HepG2 (cell line): ENCODE results near the gene CHRD. TPM values are rescaled to one million over a fixed set of nuclear protein-coding genes. Genes with fewer than 3 reads are reported as not detected.

ENCODE experiments used
- AKAP8 ChIP-seq: sonication (generic); formaldehyde crosslinking; IDR thresholded peaks from 2 replicates; pipeline ENCODE4 v1.5.1; 2020; ENCODE audit warnings: mild to moderate bottlenecking, missing genetic modification reagents
- CBX1 ChIP-seq: IDR thresholded peaks from one replicate; pipeline ENCODE4 v1.6.1; 2016; ENCODE audit warnings: antibody characterized with exemption, low read depth
- FOXA1 ChIP-seq, 2 experiments: fragments of 450-650 bp in 1 of 2; sonication (generic) in 1 of 2; formaldehyde crosslinking in 1 of 2; IDR thresholded peaks; 2 replicates each; pipeline versions ENCODE4 v1.4.0 to v1.6.1; 2016 to 2020; ENCODE audit warnings: missing genetic modification reagents in 1 of 2
- HMG20B ChIP-seq: conservative IDR thresholded peaks from 2 replicates; pipeline ENCODE4 v1.6.1; 2016; ENCODE audit warnings: missing genetic modification reagents, missing compliant biosample characterization
- HNRNPK ChIP-seq: fragments of 200-400 bp; formaldehyde crosslinking; IDR thresholded peaks from 2 replicates; pipeline ENCODE4 v1.6.1; 2018; ENCODE audit warnings: low read length, low read depth, moderate library complexity, mild to moderate bottlenecking; ENCODE audit not compliant: poor library complexity, severe bottlenecking
- HNRNPUL1 ChIP-seq: fragments of 200-400 bp; formaldehyde crosslinking; IDR thresholded peaks from 2 replicates; pipeline ENCODE4 v1.6.1; 2017; ENCODE audit warnings: low read depth, mild to moderate bottlenecking, low read length, moderate library complexity
- NFE2 ChIP-seq: sonication (generic); formaldehyde crosslinking; IDR thresholded peaks from 2 replicates; pipeline ENCODE4 v1.4.0; 2020; ENCODE audit warnings: missing genetic modification reagents
- NFKBIZ ChIP-seq: IDR thresholded peaks from 2 replicates; pipeline ENCODE4 v1.6.1; 2018; ENCODE audit warnings: missing genetic modification reagents, missing compliant biosample characterization
- SNRNP70 ChIP-seq: fragments of 200-400 bp; formaldehyde crosslinking; IDR thresholded peaks from 2 replicates; pipeline ENCODE4 v1.6.1; 2017; ENCODE audit warnings: mild to moderate bottlenecking, low read depth, low read length, moderate library complexity
- SP4 ChIP-seq: sonication (generic); formaldehyde crosslinking; IDR thresholded peaks from 2 replicates; pipeline ENCODE4 v1.8.1; 2023; ENCODE audit warnings: mild to moderate bottlenecking, missing genetic modification reagents
- U2AF2 ChIP-seq: fragments of 200-400 bp; formaldehyde crosslinking; IDR thresholded peaks from 2 replicates; pipeline ENCODE4 v1.6.1; 2017; ENCODE audit warnings: low read depth, mild to moderate bottlenecking, low read length
- ZNF296 ChIP-seq: sonication (generic); formaldehyde crosslinking; conservative IDR thresholded peaks from 2 replicates; pipeline ENCODE4 v1.5.0; 2020; ENCODE audit warnings: mild to moderate bottlenecking, missing genetic modification reagents
- ZNF354B ChIP-seq: sonication (generic); formaldehyde crosslinking; IDR thresholded peaks from 2 replicates; pipeline ENCODE4 v1.8.0; 2022; ENCODE audit warnings: mild to moderate bottlenecking, missing genetic modification reagents
- ZNF451 ChIP-seq: sonication (generic); formaldehyde crosslinking; IDR thresholded peaks from 2 replicates; pipeline ENCODE4 v1.5.0; 2020; ENCODE audit warnings: mild to moderate bottlenecking, missing genetic modification reagents
- ZNF572 ChIP-seq: sonication (generic); formaldehyde crosslinking; IDR thresholded peaks from 2 replicates; pipeline ENCODE4 v1.5.1; 2020; ENCODE audit warnings: mild to moderate bottlenecking, missing genetic modification reagents
- ZNF839 ChIP-seq: sonication (generic); formaldehyde crosslinking; IDR thresholded peaks from 2 replicates; pipeline ENCODE4 v1.4.0; 2020; ENCODE audit warnings: missing genetic modification reagents, mild to moderate bottlenecking, borderline replicate concordance
- ZNF883 ChIP-seq: sonication (generic); formaldehyde crosslinking; IDR thresholded peaks from 2 replicates; pipeline ENCODE4 v1.5.1; 2020; ENCODE audit warnings: mild to moderate bottlenecking, missing genetic modification reagents; ENCODE audit errors: not compliant biosample characterization
- polyA plus RNA-seq, 8 experiments: library from polyadenylated mRNA; depleted of rRNA in 3 of 8; stranded (reverse) in 7 of 8; unstranded in 1 of 8; fragments of >200 nt; fragmentation: Illumina TruSeq in 4 of 8; extraction: Trizol in 4 of 8; gene quantifications; 2 replicates each; pipeline versions ENCODE4 v1.2.1 to v1.2.3, GENCODE V29; 2011 to 2016; ENCODE audit warnings: low read depth in 4 of 8, missing spikeins in 1 of 8, mixed read lengths in 1 of 8; ENCODE audit not compliant: insufficient read depth in 1 of 8
- total RNA-seq, 5 experiments: library from RNA; depleted of rRNA; stranded (reverse); fragments of >200 nt; fragmentation: Illumina TruSeq; extraction: Trizol; gene quantifications; 2 replicates each; pipeline ENCODE4 v1.2.3, GENCODE V29; 2016; ENCODE audit warnings: low read depth in 1 of 5
- TF ChIP-seq, protein P1 (sequence below): IDR thresholded peaks from 2 replicates; pipeline ENCODE4 v1.6.1; 2016; ENCODE audit warnings: control low read depth
- TF ChIP-seq, protein P2 (sequence below): sonication (generic); formaldehyde crosslinking; IDR thresholded peaks from 2 replicates; pipeline ENCODE4 v1.8.1; 2023; ENCODE audit warnings: mild to moderate bottlenecking, inconsistent platforms, moderate library complexity, missing genetic modification reagents, borderline replicate concordance
- TF ChIP-seq, protein P3 (sequence below): sonication (generic); formaldehyde crosslinking; IDR thresholded peaks from 2 replicates; pipeline ENCODE4 v1.5.0; 2020; ENCODE audit warnings: missing genetic modification reagents
- TF ChIP-seq, protein P4 (sequence below): sonication (generic); formaldehyde crosslinking; IDR thresholded peaks from 2 replicates; pipeline ENCODE4 v1.4.0; 2020; ENCODE audit warnings: missing genetic modification reagents

CHRD gene
- total and polyA plus RNA-seq, 2 of the 13 experiments (the other 11 are each of a cell fraction or from before 2014, with no cell fraction given): 22.2 to 35.2 TPM

DNA sequence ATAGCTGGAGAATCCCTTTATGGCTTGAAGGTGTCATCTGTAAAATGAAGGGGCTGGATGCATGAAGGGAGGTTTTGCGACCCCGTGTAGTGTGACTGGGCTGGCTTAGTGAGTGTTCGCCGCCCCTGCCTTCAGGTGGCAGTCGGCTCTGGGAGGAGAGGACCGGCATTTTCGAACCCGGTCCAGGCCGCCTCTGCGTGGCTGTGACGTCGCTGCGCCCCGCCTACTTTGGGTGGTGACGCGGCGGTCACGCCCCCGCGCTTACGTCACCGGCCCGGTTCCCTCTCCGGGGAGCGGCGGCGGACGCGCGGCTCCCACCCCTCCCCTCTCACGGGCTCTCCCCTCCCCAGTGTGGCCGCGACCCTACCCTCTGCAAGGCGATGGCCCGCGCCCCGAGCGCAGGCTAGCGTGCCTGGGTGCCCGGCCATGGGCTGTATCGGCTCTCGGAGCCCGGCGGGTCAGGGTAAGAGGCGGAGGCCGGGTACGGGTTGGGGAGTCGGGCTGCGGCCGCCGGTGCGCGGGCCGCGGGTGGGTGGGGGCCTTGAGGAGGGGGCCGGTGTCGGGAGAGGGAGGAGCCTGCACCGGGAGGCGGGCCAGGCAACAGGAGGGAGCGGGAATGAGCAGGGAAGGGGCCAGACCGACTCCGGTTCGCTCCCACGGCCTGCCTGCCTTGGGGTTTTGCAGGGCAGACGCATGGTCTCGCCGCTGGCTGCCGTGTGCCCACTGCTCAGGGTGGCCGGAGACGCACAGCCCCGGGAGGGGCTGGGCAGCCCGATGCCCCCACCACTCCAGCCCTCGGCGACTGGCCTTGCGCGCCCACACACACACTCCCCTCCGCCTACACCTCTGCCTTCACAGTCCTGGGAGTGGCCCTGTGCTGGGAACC, 44.0 kb upstream of the CHRD start (continued):
- TF ChIP-seq, protein P1, sequence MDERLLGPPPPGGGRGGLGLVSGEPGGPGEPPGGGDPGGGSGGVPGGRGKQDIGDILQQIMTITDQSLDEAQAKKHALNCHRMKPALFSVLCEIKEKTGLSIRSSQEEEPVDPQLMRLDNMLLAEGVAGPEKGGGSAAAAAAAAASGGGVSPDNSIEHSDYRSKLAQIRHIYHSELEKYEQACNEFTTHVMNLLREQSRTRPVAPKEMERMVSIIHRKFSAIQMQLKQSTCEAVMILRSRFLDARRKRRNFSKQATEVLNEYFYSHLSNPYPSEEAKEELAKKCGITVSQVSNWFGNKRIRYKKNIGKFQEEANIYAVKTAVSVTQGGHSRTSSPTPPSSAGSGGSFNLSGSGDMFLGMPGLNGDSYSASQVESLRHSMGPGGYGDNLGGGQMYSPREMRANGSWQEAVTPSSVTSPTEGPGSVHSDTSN: no peak
- TF ChIP-seq ZNF572 (CRISPR knock-in tag) (no peak), CBX1 (no peak), U2AF2 (no peak), ZNF883 (CRISPR knock-in tag) (peak; percentile 58), HNRNPK (peak; percentile 89), NFE2 (CRISPR knock-in tag) (no peak), ZNF839 (CRISPR knock-in tag) (0 out of 2 replicates have a peak, but pooled peaks have one; percentile 20), ZNF296 (no peak), FOXA1 (IDR thresholded peaks at IDR 0.05) (no peak), FOXA1 (CRISPR knock-in tag; IDR thresholded peaks at IDR 0.05) (no peak; the same call in 1 of the 2 replicates), SP4 (peak; percentile 89), HNRNPUL1 (no peak), AKAP8 (CRISPR knock-in tag) (peak; percentile 98), ZNF451 (CRISPR knock-in tag) (no peak), ZNF354B (CRISPR knock-in tag) (0 out of 2 replicates have a peak, but pooled peaks have one; percentile 56), HMG20B (CRISPR knock-in tag) (no peak), SNRNP70 (no peak), NFKBIZ (CRISPR knock-in tag) (peak; percentile 50; the same call in 1 of the 2 replicates)
- TF ChIP-seq, protein P2, sequence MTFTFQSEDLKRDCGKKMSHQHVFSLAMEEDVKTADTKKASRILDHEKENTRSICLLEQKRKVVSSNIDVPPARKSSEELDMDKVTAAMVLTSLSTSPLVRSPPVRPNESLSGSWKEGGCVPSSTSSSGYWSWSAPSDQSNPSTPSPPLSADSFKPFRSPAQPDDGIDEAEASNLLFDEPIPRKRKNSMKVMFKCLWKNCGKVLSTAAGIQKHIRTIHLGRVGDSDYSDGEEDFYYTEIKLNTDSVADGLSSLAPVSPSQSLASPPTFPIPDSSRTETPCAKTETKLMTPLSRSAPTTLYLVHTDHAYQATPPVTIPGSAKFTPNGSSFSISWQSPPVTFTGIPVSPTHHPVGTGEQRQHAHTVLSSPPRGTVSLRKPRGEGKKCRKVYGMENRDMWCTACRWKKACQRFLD (CRISPR knock-in tag): no peak
- TF ChIP-seq, protein P3, sequence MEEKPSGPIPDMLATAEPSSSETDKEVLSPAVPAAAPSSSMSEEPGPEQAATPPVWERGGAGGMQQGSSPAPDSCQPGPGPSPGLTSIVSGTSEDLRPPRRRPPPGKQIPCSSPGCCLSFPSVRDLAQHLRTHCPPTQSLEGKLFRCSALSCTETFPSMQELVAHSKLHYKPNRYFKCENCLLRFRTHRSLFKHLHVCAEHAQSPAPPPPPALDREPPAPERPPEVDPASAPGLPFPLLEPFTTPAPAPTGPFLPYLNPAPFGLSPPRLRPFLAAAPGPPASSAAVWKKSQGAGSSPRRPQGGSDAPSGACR (CRISPR knock-in tag): 0 out of 2 replicates have a peak, but pooled peaks have one; percentile 48
- TF ChIP-seq, protein P4, sequence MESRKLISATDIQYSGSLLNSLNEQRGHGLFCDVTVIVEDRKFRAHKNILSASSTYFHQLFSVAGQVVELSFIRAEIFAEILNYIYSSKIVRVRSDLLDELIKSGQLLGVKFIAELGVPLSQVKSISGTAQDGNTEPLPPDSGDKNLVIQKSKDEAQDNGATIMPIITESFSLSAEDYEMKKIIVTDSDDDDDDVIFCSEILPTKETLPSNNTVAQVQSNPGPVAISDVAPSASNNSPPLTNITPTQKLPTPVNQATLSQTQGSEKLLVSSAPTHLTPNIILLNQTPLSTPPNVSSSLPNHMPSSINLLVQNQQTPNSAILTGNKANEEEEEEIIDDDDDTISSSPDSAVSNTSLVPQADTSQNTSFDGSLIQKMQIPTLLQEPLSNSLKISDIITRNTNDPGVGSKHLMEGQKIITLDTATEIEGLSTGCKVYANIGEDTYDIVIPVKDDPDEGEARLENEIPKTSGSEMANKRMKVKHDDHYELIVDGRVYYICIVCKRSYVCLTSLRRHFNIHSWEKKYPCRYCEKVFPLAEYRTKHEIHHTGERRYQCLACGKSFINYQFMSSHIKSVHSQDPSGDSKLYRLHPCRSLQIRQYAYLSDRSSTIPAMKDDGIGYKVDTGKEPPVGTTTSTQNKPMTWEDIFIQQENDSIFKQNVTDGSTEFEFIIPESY (CRISPR knock-in tag): no peak
